ENCODE data around the gene FLNB.

GRCh38 chr3:58184309-58184981 is 176.2 kb downstream of the FLNB start:
- TF ChIP-seq CTCF (IDR thresholded peaks at IDR 0.05) (no peak), POLR2AphosphoS5 (IDR thresholded peaks at IDR 0.05) (no peak), POLR2A (IDR thresholded peaks at IDR 0.05) (no peak)
